ENCODE results near the gene HSF4.

The HSF4 gene

GRCh38 chr16:67202426-67202825 is 37.9 kb downstream of the HSF4 start:
- no peak for DNase-seq

GRCh38 chr16:67202956-67203493 is 38.5 kb downstream of the HSF4 start:
- DNase-seq: no peak

- no peak for DNase-seq
Measured at GRCh38 chr16:67204076-67204475, 39.5 kb downstream of the HSF4 start.

GRCh38 chr16:67206129-67206837 is 41.7 kb downstream of the HSF4 start:
- DNase-seq: no peak

- DNase-seq: no peak
Measured at GRCh38 chr16:67206838-67207248, 42.3 kb downstream of the HSF4 start.

GRCh38 chr16:67207249-67208091 is 42.9 kb downstream of the HSF4 start:
- no peak for DNase-seq

- DNase-seq: no peak
Measured at GRCh38 chr16:67208154-67208896, 43.8 kb downstream of the HSF4 start.

GRCh38 chr16:67209565-67209964 is 45.0 kb downstream of the HSF4 start:
- DNase-seq: no peak

GRCh38 chr16:67210069-67210937 is 45.8 kb downstream of the HSF4 start:
- no peak for DNase-seq

GRCh38 chr16:67211674-67212073 is 47.1 kb downstream of the HSF4 start:
- DNase-seq: no peak

GRCh38 chr16:67212766-67213165 is 48.2 kb downstream of the HSF4 start:
- no peak for DNase-seq

- no peak for DNase-seq
Measured at GRCh38 chr16:67213197-67214019, 48.9 kb downstream of the HSF4 start.

- no peak for DNase-seq
Measured at GRCh38 chr16:67215706-67216105, 51.2 kb downstream of the HSF4 start.

- no peak for DNase-seq
Measured at GRCh38 chr16:67216612-67217490, 52.3 kb downstream of the HSF4 start.
